Measurements from ENCODE around the gene KLK13. TPM values are rescaled to one million over a fixed set of nuclear protein-coding genes. Genes with fewer than 3 reads are reported as not detected.

The KLK13 gene
- polyA plus RNA-seq, 1 of the 3 experiments (the other 2 are of a cell fraction): not detected

DNA sequence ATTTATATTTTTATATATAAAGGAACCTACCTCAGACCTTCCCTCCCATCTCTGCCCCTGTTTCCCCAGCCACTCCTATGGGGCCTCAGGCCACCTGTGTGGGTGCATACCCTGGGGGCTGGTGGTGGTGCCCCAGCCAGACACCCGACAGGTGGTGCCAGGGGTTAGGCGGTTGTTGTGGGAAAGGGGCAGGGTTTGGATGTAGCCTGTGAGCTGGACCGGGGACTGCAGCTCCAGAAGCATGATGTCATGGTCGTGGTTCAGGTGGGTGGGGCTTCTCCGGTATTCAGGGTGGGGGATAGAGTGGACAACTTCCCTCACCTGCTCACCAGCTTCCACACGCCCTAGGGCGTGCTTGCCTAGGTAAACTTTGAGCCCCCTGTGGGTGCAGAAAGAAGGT, 5.2 kb downstream of the KLK13 start:
- TF ChIP-seq IRF3 (IDR thresholded peaks at IDR 0.05; ENCODE audit: low read depth, low read length): no peak
- TF ChIP-seq RFX5 (IDR thresholded peaks at IDR 0.05; ENCODE audit: low read length): no peak
- TF ChIP-seq RAD21 (IDR thresholded peaks at IDR 0.05; ENCODE audit: low read length): no peak
- no peak overlapping the region for H3K4me3 ChIP-seq (ENCODE audit: low read depth in 2 of 2, low read length in 1 of 2)
- no peak overlapping the region for H3K27ac ChIP-seq (ENCODE audit: low read depth in 2 of 2, low read length in 1 of 2)
- no peaks in the 10 kb centered on the region for H4K20me1 ChIP-seq (ENCODE audit: insufficient read depth)
- no peaks in the 10 kb centered on the region for H3K79me2 ChIP-seq (ENCODE audit: insufficient read depth)
- WGBS (ENCODE audit: low lambda C conversion rate): 0% methylated on average over 4 of the region's 7 CpGs
- no peaks in the 10 kb centered on the region for H3K9me3 ChIP-seq
- H3K36me3 ChIP-seq (replicated peaks in 1 of 2; ENCODE audit: control insufficient read depth in 1 of 2, insufficient read depth in 2 of 2, low read length in 1 of 2): no peaks in the 10 kb centered on the region
- POLR2A ChIA-PET: no interaction called here
- H3K9ac ChIP-seq: no peak overlapping the region
- peaks cover 38% of the 10 kb centered on the region; the same call in 1 of the 2 replicates for H3K27me3 ChIP-seq (ENCODE audit: insufficient read depth)
- H2AFZ ChIP-seq (ENCODE audit: low read depth): no peak overlapping the region
- no peak for DNase-seq
- H3F3A ChIP-seq (replicated peaks; ENCODE audit: insufficient read depth): no peaks in the 10 kb centered on the region
- no peak overlapping the region for H3K4me2 ChIP-seq
- CTCF ChIA-PET: no interaction called here
- H3K4me1 ChIP-seq (ENCODE audit: control insufficient read depth in 1 of 2, insufficient read depth in 2 of 2, low read depth in 1 of 2, low read length in 1 of 2): no peaks in the 10 kb centered on the region
- no peaks in the 10 kb centered on the region for H3K9me2 ChIP-seq

DNA sequence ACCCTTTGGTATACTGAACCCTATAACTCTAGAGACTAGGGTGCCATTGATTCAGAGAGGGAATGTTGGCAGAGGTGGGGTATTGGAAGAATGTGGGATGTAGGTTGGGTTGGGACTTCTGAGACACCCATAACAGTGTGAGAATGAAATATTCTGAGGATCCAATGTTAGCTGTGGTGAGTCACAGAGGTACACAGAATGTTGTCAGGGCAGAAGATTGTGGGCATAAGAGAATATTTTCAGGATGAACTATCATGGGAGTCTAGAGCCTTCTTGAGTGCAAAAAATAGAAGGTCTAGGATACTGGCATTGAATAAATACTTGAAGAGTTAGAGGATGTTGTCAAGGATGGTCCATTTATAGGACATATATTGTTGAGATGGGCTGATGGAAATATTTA, 9.0 kb downstream of the KLK13 start:
- TF ChIP-seq RXRA (IDR thresholded peaks at IDR 0.05; ENCODE audit: borderline replicate concordance, low read depth): no peak
- no peak for TF ChIP-seq FOXM1 (IDR thresholded peaks at IDR 0.05; ENCODE audit: low read depth)
- TF ChIP-seq, protein P1, sequence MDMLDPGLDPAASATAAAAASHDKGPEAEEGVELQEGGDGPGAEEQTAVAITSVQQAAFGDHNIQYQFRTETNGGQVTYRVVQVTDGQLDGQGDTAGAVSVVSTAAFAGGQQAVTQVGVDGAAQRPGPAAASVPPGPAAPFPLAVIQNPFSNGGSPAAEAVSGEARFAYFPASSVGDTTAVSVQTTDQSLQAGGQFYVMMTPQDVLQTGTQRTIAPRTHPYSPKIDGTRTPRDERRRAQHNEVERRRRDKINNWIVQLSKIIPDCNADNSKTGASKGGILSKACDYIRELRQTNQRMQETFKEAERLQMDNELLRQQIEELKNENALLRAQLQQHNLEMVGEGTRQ (IDR thresholded peaks at IDR 0.05; ENCODE audit: borderline replicate concordance, low read depth, low read length): no peak
- TF ChIP-seq RFX5 (IDR thresholded peaks at IDR 0.05; ENCODE audit: low read length): no peak
- no peak for TF ChIP-seq RCOR1 (IDR thresholded peaks at IDR 0.05; ENCODE audit: low read length)
- no peak for TF ChIP-seq CTCF (IDR thresholded peaks at IDR 0.05)
- TF ChIP-seq FOSL2 (IDR thresholded peaks at IDR 0.05; ENCODE audit: borderline replicate concordance, low read depth): no peak
- TF ChIP-seq POLR2AphosphoS5 (IDR thresholded peaks at IDR 0.05; ENCODE audit: low read depth, low read length): no peak
- H3K9me3 ChIP-seq: no peaks in the 10 kb centered on the region
- no peaks in the 10 kb centered on the region for H3K9me2 ChIP-seq
- H3F3A ChIP-seq (replicated peaks; ENCODE audit: insufficient read depth): no peaks in the 10 kb centered on the region
- H4K20me1 ChIP-seq (ENCODE audit: insufficient read depth): no peaks in the 10 kb centered on the region
- H3K36me3 ChIP-seq (replicated peaks in 1 of 2; ENCODE audit: control insufficient read depth in 1 of 2, insufficient read depth in 2 of 2, low read length in 1 of 2): no peaks in the 10 kb centered on the region
- H3K4me1 ChIP-seq (ENCODE audit: control insufficient read depth in 1 of 2, insufficient read depth in 2 of 2, low read depth in 1 of 2, low read length in 1 of 2): no peaks in the 10 kb centered on the region
- no peak overlapping the region for H2AFZ ChIP-seq (ENCODE audit: low read depth)
- H3K27ac ChIP-seq (ENCODE audit: low read depth in 2 of 2, low read length in 1 of 2): no peak overlapping the region
- H3K79me2 ChIP-seq (ENCODE audit: insufficient read depth): no peaks in the 10 kb centered on the region
- DNase-seq: no peak
- POLR2A ChIA-PET: no interaction called here
- no peak overlapping the region for H3K4me2 ChIP-seq
- no peak overlapping the region for H3K9ac ChIP-seq
- CTCF ChIA-PET: no interaction called here
- H3K27me3 ChIP-seq (ENCODE audit: insufficient read depth): peaks cover 39% of the 10 kb centered on the region; the same call in 1 of the 2 replicates
- no peak overlapping the region for H3K4me3 ChIP-seq (ENCODE audit: low read depth in 2 of 2, low read length in 1 of 2)

Data from SK-N-SH (cell line).